IgD-negative memory B cell (primary cell): ENCODE data around the gene MERTK. TPM values are rescaled to one million over a fixed set of nuclear protein-coding genes. Genes with fewer than 3 reads are reported as not detected.
A peak's percentile ranks its signal among the peaks of the same experiment; 100 is the strongest.

Experiments used
- H3K27ac Mint-ChIP-seq, 3 donors: one replicate each; pipeline ENCODE4 v1.8.0; 2020 to 2022; ENCODE audit warnings: mild to moderate bottlenecking in 3 of 3, mixed read lengths in 3 of 3, moderate library complexity in 1 of 3
- H3K27me3 Mint-ChIP-seq: one replicate; pipeline ENCODE4 v1.8.0; 2021; ENCODE audit warnings: mixed read lengths
- H3K36me3 Mint-ChIP-seq: one replicate; pipeline ENCODE4 v1.8.0; 2020; ENCODE audit warnings: mild to moderate bottlenecking, mixed read lengths
- H3K4me1 Mint-ChIP-seq, 3 donors: one replicate each; pipeline ENCODE4 v1.8.0; 2020 to 2022; ENCODE audit warnings: mixed read lengths in 3 of 3, mild to moderate bottlenecking in 1 of 3
- H3K4me3 Mint-ChIP-seq, 4 donors: one replicate each; pipeline ENCODE4 v1.8.0; 2020 to 2022; ENCODE audit warnings: mild to moderate bottlenecking in 4 of 4, mixed read lengths in 4 of 4, moderate library complexity in 3 of 4
- H3K9me3 Mint-ChIP-seq, 3 donors: one replicate each; pipeline ENCODE4 v1.8.0; 2020 to 2021; ENCODE audit warnings: mixed read lengths in 3 of 3, mild to moderate bottlenecking in 1 of 3
- polyA plus RNA-seq: library from polyadenylated mRNA; unstranded; fragments of 300-500 nt; fragmentation: Illumina TruSeq; gene quantifications from one replicate; pipeline ENCODE4 v1.2.3, GENCODE V29; 2021

The MERTK gene
- polyA plus RNA-seq, 1 donor from 2014 or later: 0.33 TPM

DNA sequence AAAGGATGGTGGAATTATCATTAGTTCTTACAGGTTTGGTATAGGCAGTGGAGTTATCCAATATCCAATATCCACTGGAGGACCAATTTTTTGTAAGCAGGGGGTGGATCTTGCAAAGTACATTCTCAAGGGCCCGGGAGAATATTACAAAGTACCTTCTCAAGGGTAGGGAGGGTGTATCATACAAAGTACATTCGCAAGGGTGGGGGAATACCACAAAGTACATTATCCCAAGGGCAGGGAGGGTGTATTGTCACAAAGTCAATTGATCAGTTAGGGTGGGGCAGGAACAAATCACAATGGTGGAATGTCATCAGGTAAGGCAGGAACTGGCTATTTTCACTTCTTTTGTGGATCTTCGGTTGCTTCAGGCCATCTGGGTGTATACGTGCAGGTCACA, 101.4 kb downstream of the MERTK start:
- Mint-ChIP-seq H3K27me3 (peaks cover 2% of the 10 kb centered on the region), H3K4me3 (no peak overlapping the region), H3K4me1 (peaks cover 23 to 25% (median 24%) of the 10 kb centered on the region in 3 donors), H3K27ac (peak overlapping the region in 1 of 3 donors; percentile 39), H3K36me3 (peaks cover 4% of the 10 kb centered on the region), H3K9me3 (no peaks in the 10 kb centered on the region)

DNA sequence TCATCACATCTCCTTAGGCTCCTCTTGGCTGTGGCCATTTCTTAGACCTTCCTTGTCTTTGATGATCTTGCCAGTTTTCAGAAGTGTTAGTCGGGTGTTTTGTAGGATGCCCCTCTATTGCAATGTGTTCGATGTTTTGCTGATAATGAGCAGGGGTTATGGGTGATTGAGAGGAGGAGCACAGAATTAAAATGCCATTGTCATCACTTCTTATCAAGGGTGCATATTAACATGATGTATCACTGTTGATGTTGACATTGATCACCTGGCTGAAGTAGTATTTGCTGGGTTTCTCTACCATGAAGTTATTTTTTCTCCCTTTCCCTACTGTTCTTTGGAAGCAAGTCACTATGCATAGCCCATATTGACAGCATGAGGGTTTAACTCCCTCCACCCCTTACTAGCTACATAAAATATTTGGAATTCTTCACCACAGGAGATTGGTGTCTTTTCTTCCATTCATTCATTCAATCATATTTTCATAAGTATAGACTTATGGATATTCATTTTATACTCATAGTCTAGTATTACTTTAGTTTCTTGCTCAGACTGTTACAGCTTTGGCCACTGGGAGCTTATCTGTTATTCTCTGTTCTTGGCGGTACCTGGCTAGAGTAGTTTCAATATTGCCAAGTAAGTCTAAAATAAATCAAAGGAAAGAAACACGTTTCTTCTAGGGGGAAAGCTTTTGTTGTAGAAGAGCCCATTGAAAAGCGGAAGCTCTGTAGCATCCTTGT, 102.2 kb downstream of the MERTK start:
- Mint-ChIP-seq H3K27ac (no peak overlapping the region), H3K36me3 (peaks cover 4% of the 10 kb centered on the region), H3K4me3 (peak overlapping the region in 2 of 4 donors; percentile 76 to 78), H3K4me1 (peaks cover 23 to 25% (median 24%) of the 10 kb centered on the region in 3 donors), H3K9me3 (no peaks in the 10 kb centered on the region), H3K27me3 (no peaks in the 10 kb centered on the region)

DNA sequence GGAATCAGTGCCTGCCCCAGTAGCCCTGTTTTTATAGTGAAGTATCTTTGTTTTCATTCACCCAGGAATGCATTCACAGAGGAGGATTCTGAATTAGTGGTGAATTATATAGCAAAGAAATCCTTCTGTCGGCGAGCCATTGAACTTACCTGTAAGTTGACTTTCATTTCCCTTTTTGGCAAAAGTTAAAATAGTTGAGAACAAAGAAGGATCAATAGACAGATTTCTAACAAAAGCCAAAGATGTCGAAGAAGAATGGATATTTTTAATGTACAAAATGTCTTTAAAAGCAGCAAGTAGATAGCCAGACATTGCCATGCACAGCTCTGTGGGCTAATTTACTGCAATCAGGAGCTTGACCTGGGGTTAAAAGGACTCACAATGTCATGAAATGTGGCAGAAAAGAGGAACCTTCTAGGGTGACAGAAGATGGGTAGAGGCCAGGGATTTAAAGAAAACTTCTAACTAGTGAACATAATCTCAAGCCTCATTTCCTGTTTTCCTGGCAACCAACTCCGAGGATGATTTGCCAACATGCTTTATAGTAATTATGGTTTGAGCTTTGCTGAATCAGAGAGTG, 102.8 kb downstream of the MERTK start:
- Mint-ChIP-seq H3K36me3 (peaks cover 4% of the 10 kb centered on the region), H3K27ac (peak overlapping the region in 1 of 3 donors; percentile 82), H3K4me1 (peaks cover 23 to 27% (median 24%) of the 10 kb centered on the region in 3 donors), H3K9me3 (no peaks in the 10 kb centered on the region), H3K4me3 (peak overlapping the region in 3 of 4 donors; percentile 22 to 78 (median 76)), H3K27me3 (no peaks in the 10 kb centered on the region)

DNA sequence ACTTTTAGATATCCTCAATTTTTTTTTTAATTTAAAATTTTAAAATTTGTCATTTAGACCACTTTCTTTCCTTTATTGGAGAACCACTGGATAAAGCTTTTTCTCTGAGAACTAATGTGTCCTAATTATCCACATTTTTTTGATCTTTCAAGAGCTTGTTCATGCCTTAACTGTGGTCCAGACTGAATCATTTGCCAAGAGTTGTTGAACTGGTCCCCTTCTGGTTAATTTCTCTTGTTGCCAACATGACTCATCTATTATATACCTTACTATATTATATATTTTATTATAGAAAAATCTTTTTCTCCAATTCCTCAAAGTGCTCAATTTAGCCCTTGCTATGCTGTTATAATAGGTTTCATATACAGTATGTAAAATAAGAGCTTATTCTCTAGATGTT, 103.5 kb downstream of the MERTK start:
- Mint-ChIP-seq H3K27ac (no peak overlapping the region), H3K4me1 (peaks cover 23 to 31% (median 24%) of the 10 kb centered on the region in 3 donors), H3K4me3 (no peak overlapping the region), H3K27me3 (no peaks in the 10 kb centered on the region), H3K9me3 (no peaks in the 10 kb centered on the region), H3K36me3 (peaks cover 4% of the 10 kb centered on the region)

DNA sequence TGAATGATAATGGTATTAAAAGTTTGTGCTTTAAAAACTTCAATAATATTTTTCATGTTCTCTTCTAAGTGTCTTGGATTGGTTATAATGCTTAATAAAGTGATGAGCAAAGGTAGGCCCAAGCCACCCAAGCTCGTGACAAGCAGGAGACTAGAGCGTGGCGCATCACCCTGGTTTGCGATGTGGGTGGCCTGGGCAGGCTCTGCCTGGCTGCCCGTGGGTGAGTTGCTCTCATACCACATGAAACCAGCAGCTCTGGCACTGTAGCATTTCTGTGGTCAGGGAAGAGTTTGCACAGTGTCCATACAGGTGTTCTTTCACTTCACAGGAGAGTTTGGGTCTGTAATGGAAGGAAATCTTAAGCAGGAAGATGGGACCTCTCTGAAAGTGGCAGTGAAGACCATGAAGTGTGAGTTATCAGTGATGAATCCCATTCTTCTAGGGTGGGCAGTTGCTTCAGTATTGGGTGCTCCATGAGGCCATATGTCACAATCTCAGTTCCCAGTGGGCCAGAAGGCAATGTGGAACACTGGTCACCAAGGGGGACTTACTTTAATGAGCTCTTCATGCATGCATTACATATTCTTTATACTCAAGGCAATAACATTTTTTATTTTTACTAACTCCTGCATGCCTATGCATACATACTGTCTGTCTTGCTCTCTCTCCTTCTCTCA, 105.3 kb downstream of the MERTK start:
- Mint-ChIP-seq H3K9me3 (no peaks in the 10 kb centered on the region), H3K4me3 (no peak overlapping the region), H3K4me1 (peaks cover 23 to 31% (median 24%) of the 10 kb centered on the region in 3 donors), H3K27ac (peak overlapping the region in 1 of 3 donors; percentile 21), H3K27me3 (no peaks in the 10 kb centered on the region), H3K36me3 (no peaks in the 10 kb centered on the region)

DNA sequence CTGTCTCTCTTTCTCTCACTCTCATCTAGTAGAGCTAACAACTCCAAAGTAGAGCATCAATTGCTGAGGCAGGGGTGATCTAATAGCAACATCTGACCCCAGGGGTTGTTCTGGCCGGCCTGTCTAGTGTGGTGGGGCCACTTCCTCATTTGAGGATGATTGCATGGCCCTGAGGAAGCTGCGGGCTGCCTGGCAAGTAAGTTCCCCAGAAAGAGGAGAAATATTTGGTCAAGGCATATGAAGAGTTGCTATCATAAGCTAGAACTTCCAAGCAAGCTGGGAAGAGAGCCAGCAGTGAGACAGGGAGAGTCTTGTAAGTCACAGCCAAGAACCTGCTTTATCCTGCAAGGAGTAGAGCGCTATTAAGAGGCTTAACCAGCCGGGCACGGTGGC, 105.8 kb downstream of the MERTK start:
- peak overlapping the region in 2 of 4 donors; percentile 3 to 75 for H3K4me3 Mint-ChIP-seq
- no peaks in the 10 kb centered on the region for H3K27me3 Mint-ChIP-seq
- H3K36me3 Mint-ChIP-seq: no peaks in the 10 kb centered on the region
- H3K9me3 Mint-ChIP-seq: no peaks in the 10 kb centered on the region
- H3K4me1 Mint-ChIP-seq: peaks cover 23 to 31% (median 24%) of the 10 kb centered on the region in 3 donors
- H3K27ac Mint-ChIP-seq: peak overlapping the region in 1 of 3 donors; percentile 28

DNA sequence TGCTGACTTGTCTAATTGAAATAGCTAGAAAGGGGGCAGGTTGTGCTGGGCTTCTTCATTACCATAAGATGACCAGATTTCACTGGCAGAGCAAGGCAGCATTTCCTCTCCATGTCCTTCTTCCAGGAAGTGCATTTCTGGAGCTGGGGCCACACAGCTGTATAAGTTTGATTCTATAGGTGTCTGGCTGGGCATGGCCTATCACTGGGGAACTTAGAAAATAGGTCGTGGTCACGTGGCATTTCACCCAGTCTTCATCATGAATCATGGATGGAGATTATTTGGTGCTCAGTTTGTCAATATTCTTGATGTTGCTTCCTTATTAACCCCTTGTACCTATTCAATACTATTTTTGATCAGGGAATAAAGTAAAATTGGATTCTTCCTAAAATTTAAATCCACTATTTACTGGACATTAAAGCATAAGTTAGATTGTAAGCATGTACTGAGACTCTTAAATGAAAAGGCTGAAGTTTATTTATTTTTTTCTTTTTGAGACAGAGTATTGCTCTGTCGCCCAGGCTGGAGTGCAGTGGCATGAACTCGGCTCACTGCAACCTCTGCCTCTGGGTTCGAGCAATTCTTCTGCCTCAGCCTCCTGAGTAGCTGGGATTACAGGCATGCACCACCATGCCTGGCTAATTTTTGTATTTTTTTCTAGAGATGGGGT, 107.1 kb downstream of the MERTK start:
- H3K4me3 Mint-ChIP-seq: peak overlapping the region in 1 of 4 donors; percentile 23
- H3K4me1 Mint-ChIP-seq: peaks cover 21 to 27% (median 22%) of the 10 kb centered on the region in 3 donors
- H3K27me3 Mint-ChIP-seq: no peaks in the 10 kb centered on the region
- H3K9me3 Mint-ChIP-seq: no peaks in the 10 kb centered on the region
- no peak overlapping the region for H3K27ac Mint-ChIP-seq
- no peaks in the 10 kb centered on the region for H3K36me3 Mint-ChIP-seq

DNA sequence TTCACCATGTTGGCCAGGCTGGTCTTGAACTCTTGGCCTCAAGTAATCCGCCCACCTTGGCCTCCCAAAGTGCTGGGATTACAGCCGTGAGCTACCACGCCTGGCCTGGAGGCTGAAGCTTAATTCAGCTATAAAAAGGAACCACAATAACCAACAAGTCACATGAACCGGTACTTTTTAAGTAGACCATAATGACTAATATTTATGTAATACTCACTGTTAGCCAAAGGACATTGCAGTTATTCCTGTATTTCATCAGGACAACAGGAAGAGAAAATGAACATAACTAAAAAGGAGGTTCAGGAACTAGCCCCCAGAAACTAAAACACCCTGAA, 107.6 kb downstream of the MERTK start:
- Mint-ChIP-seq H3K36me3 (no peaks in the 10 kb centered on the region), H3K4me3 (peak overlapping the region in 1 of 4 donors; percentile 25), H3K27me3 (no peaks in the 10 kb centered on the region)

DNA sequence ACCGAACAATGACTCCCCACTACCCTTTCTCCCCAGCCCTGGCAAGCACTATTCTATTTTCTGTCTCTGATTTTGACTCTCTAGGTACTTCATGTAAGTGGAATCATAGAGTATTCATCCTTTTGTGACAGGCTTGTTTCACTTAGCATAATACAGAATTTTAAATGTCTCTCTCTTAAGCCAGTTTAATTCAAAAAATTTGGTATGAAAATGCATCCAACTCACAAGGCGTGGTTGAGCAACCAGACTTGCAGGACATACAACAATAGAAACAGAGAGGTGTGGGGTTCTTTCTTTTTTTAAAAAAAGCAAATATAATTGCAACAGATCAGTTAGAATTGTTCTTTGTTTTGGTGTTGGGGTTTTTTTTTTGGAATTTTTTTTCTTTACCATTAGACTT, 109.1 kb downstream of the MERTK start:
- peaks cover 9 to 18% (median 11%) of the 10 kb centered on the region in 3 donors for H3K4me1 Mint-ChIP-seq
- peaks cover 2% of the 10 kb centered on the region for H3K27me3 Mint-ChIP-seq
- no peak overlapping the region for H3K27ac Mint-ChIP-seq
- no peak overlapping the region for H3K4me3 Mint-ChIP-seq
- no peaks in the 10 kb centered on the region for H3K9me3 Mint-ChIP-seq
- no peaks in the 10 kb centered on the region for H3K36me3 Mint-ChIP-seq

More for the DNA sequence above, 107.6 kb downstream of the MERTK start:
- Mint-ChIP-seq H3K27ac (no peak overlapping the region), H3K4me1 (peaks cover 16 to 22% (median 17%) of the 10 kb centered on the region in 3 donors), H3K9me3 (no peaks in the 10 kb centered on the region)

DNA sequence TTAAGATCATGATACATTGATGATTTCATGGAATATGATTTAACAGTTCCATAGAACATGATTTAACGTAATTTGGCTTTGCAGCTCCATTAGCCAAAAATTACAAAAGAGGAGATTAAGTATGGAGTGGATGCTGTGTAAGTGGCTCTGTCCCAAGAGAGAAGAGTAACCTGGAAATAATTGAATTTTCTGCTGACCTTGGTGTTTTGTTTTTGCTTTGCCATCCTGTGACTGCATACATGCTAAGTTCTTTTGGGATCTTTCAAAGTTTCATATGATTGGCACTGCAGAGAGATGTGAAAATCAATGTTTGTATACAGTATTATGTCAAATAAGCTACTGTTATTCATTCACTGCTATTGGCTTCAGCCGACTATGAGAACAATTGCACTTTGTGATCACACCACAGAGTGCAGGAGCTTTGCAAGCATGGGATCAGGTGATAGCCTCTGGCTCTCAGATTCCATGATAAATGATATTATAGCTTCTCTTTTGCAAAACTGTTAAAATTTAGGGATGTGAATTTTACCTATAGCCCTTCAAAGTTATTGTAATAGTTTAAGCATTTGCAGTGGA, 110.6 kb downstream of the MERTK start:
- Mint-ChIP-seq H3K27ac (no peak overlapping the region), H3K27me3 (peaks cover 5% of the 10 kb centered on the region), H3K36me3 (no peaks in the 10 kb centered on the region), H3K4me1 (peaks cover 5 to 15% (median 10%) of the 10 kb centered on the region in 3 donors), H3K9me3 (no peaks in the 10 kb centered on the region), H3K4me3 (no peak overlapping the region)

DNA sequence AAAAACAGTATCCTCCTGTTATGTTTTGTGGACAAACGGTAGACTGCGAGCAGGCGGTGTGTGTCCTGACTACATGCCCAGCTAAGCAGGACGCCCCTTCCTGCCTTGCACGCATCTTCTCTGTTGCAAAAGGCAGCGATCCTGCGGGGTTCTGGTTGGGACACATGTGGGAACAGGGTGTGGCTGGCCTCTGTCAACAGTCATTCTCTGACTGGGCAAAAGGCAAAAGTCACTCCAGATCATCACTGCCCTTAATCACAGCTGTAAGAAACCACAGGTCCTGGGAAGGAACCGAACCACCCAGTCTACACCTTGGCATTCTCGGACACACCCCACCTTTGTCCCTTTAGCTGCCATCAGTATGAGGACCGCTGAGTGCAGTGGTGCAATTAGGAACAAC, 112.3 kb downstream of the MERTK start:
- Mint-ChIP-seq H3K36me3 (peaks cover 1% of the 10 kb centered on the region), H3K4me3 (no peak overlapping the region), H3K27me3 (peaks cover 5% of the 10 kb centered on the region), H3K27ac (peak overlapping the region in 1 of 3 donors; percentile 43), H3K4me1 (peaks cover 0 to 10% (median 5%) of the 10 kb centered on the region in 3 donors), H3K9me3 (no peaks in the 10 kb centered on the region)

DNA sequence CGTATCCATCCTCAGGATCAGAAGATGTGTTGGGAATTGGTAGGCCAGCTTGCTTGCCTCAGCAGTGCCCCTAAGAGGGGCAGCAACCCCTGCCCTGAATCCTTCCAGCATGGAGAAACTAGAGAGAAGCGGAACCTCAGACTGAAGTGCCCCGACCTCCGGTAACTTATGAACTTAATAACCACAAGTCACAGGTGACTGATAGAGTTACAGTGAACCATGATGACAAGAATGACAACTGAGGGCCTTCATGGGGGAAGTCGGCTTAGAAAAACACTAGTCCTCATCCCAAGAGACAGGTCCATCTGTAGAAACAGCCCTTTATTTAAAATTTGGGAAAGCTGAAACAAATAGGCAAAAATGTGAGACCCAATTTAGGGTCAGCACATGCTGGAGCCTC, 114.1 kb downstream of the MERTK start:
- Mint-ChIP-seq H3K36me3 (peaks cover 1% of the 10 kb centered on the region), H3K9me3 (peaks cover 0 to 2% (median 0%) of the 10 kb centered on the region in 3 donors), H3K27me3 (peaks cover 5% of the 10 kb centered on the region), H3K4me1 (peaks cover 0 to 5% (median 5%) of the 10 kb centered on the region in 3 donors), H3K27ac (no peak overlapping the region), H3K4me3 (no peak overlapping the region)

DNA sequence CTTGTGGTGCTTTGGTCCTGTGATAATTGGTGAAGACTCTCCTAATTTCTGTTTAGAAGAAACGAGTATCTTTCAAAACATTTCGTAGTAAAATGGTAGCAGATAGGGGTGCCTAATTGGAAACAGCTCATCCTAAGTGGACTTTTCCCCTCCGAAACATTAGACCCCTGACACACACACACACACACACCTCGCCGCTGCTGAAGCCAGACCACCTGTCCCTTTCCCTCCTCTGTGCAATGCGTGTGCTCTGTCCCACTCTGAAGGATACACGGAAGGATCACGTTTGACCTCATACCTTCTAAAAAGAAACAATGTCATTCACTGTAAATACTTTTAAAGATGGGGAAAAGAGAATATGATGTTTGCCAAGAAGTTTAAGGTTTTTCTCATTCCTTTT, 120.4 kb downstream of the MERTK start:
- peaks cover 10% of the 10 kb centered on the region for H3K27me3 Mint-ChIP-seq
- H3K4me1 Mint-ChIP-seq: no peaks in the 10 kb centered on the region
- no peak overlapping the region for H3K4me3 Mint-ChIP-seq
- H3K9me3 Mint-ChIP-seq: peaks cover 0 to 3% (median 3%) of the 10 kb centered on the region in 3 donors
- H3K36me3 Mint-ChIP-seq: peaks cover 3% of the 10 kb centered on the region
- H3K27ac Mint-ChIP-seq: no peak overlapping the region

DNA sequence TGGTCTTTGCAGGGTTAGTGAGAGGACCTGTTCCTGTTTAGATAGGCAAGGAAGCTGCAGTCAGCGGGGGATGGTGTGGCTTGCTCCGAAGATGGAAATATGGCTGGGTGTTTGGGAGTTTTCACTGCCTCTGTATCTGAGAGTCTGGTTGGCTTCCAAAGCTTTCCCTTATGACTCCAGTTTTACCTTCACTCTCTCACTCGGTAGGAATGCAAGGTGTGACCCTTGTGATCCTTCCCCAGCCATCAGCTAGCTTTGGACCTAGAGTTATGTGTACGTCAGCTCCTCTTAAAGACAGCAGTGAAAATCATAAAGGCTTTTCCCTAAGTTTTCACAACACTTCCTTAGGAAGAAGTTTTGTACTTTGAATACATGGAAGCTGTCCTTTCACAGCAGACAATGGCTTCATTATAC, 121.2 kb downstream of the MERTK start:
- Mint-ChIP-seq H3K4me1 (no peaks in the 10 kb centered on the region), H3K4me3 (no peak overlapping the region), H3K27me3 (peaks cover 10% of the 10 kb centered on the region), H3K27ac (no peak overlapping the region), H3K9me3 (peaks cover 0 to 3% (median 3%) of the 10 kb centered on the region in 3 donors), H3K36me3 (peaks cover 3% of the 10 kb centered on the region)
